ENCODE data around the gene PRKCH.

Gene PRKCH

GRCh38 chr14:61418746-61419145 is 97.4 kb downstream of the PRKCH start:
- no peak for DNase-seq (ENCODE audit: low read depth in 1 of 2, low spot score in 1 of 2)

GRCh38 chr14:61419201-61419600 is 97.8 kb downstream of the PRKCH start:
- DNase-seq (ENCODE audit: low read depth in 1 of 2, low spot score in 1 of 2): no peak

- DNase-seq (ENCODE audit: low read depth in 1 of 2, low spot score in 1 of 2): no peak
Observed at GRCh38 chr14:61420326-61420725, 98.9 kb downstream of the PRKCH start.

- DNase-seq (ENCODE audit: low read depth in 1 of 2, low spot score in 1 of 2): no peak
Observed at GRCh38 chr14:61421212-61421923, 100.0 kb downstream of the PRKCH start.

- no peak for DNase-seq (ENCODE audit: low read depth in 1 of 2, low spot score in 1 of 2)
Observed at GRCh38 chr14:61426048-61426447, 104.7 kb downstream of the PRKCH start.

- DNase-seq (ENCODE audit: low read depth in 1 of 2, low spot score in 1 of 2): no peak
Observed at GRCh38 chr14:61428261-61428660, 106.9 kb downstream of the PRKCH start.

GRCh38 chr14:61429316-61429715 is 107.9 kb downstream of the PRKCH start:
- DNase-seq (ENCODE audit: low read depth in 1 of 2, low spot score in 1 of 2): no peak

GRCh38 chr14:61430066-61430757 is 108.8 kb downstream of the PRKCH start:
- no peak for DNase-seq (ENCODE audit: low read depth in 1 of 2, low spot score in 1 of 2)

- no peak for DNase-seq (ENCODE audit: low read depth in 1 of 2, low spot score in 1 of 2)
Observed at GRCh38 chr14:61433169-61433568, 111.8 kb downstream of the PRKCH start.

GRCh38 chr14:61433828-61434227 is 112.4 kb downstream of the PRKCH start:
- no peak for DNase-seq (ENCODE audit: low read depth in 1 of 2, low spot score in 1 of 2)

GRCh38 chr14:61434311-61434710 is 112.9 kb downstream of the PRKCH start:
- no peak for DNase-seq (ENCODE audit: low read depth in 1 of 2, low spot score in 1 of 2)

GRCh38 chr14:61435563-61436337 is 114.4 kb downstream of the PRKCH start:
- DNase-seq (ENCODE audit: low read depth in 1 of 2, low spot score in 1 of 2): no peak

- no peak for DNase-seq (ENCODE audit: low read depth in 1 of 2, low spot score in 1 of 2)
Observed at GRCh38 chr14:61437381-61437780, 116.0 kb downstream of the PRKCH start.

GRCh38 chr14:61438036-61438435 is 116.7 kb downstream of the PRKCH start:
- no peak for DNase-seq (ENCODE audit: low read depth in 1 of 2, low spot score in 1 of 2)

- no peak for DNase-seq (ENCODE audit: low read depth in 1 of 2, low spot score in 1 of 2)
Observed at GRCh38 chr14:61438497-61438859, 117.1 kb downstream of the PRKCH start.

- DNase-seq (ENCODE audit: low read depth in 1 of 2, low spot score in 1 of 2): peak in 1 of 2 donors; percentile 16
Observed at GRCh38 chr14:61438860-61439765, 117.7 kb downstream of the PRKCH start.

GRCh38 chr14:61439779-61440418 is 118.5 kb downstream of the PRKCH start:
- DNase-seq (ENCODE audit: low read depth in 1 of 2, low spot score in 1 of 2): no peak

- DNase-seq (ENCODE audit: low read depth in 1 of 2, low spot score in 1 of 2): no peak
Observed at GRCh38 chr14:61443481-61443880, 122.1 kb downstream of the PRKCH start.

GRCh38 chr14:61444215-61444768 is 122.9 kb downstream of the PRKCH start:
- peak in 1 of 2 donors; percentile 61 for DNase-seq (ENCODE audit: low read depth in 1 of 2, low spot score in 1 of 2)

GRCh38 chr14:61451491-61451890 is 130.1 kb downstream of the PRKCH start:
- DNase-seq (ENCODE audit: low read depth in 1 of 2, low spot score in 1 of 2): no peak
